Activated naive CD8-positive, alpha-beta T cell treated with anti-CD3 and anti-CD28 coated beads, Interleukin-2, amount 10 ng/mL, durations not matched to agents 7 days and 5 days (primary cell): ENCODE results near the gene PCDHGA12. TPM values are rescaled to one million over a fixed set of nuclear protein-coding genes. Genes with fewer than 3 reads are reported as not detected.

Experiments
- ATAC-seq: fragments of 150-1000 bp; cut with Tn5 transposase; one replicate; pipeline ENCODE4 v1.10.0; 2021; ENCODE audit warnings: low read depth, moderate library complexity
- POLR2A ChIA-PET: fragments of 350-600 bp; sonication (Branson Sonifier 250); formaldehyde crosslinking; loops from one replicate; lab custom pipeline; 2021; ENCODE audit warnings: antibody characterized with exemption; lab: Charles Lee
- DNase-seq: peaks from one replicate; pipeline ENCODE4 v3.0.0; 2021
- H3K27ac Mint-ChIP-seq: one replicate; pipeline ENCODE4 v1.8.0; 2022; ENCODE audit warnings: mild to moderate bottlenecking, mixed read lengths
- H3K27me3 Mint-ChIP-seq: one replicate; pipeline ENCODE4 v1.8.0; 2022; ENCODE audit warnings: mild to moderate bottlenecking, moderate library complexity, mixed read lengths
- H3K36me3 Mint-ChIP-seq: one replicate; pipeline ENCODE4 v1.8.0; 2021; ENCODE audit warnings: mild to moderate bottlenecking, mixed read lengths
- H3K4me1 Mint-ChIP-seq: one replicate; pipeline ENCODE4 v1.8.0; 2021; ENCODE audit warnings: mixed read lengths
- H3K4me3 Mint-ChIP-seq: one replicate; pipeline ENCODE4 v1.8.0; 2022; ENCODE audit warnings: mild to moderate bottlenecking, moderate library complexity, mixed read lengths
- H3K9me3 Mint-ChIP-seq: one replicate; pipeline ENCODE4 v1.8.0; 2021; ENCODE audit warnings: mixed read lengths
- total RNA-seq, 2 experiments: library from RNA; stranded (reverse); gene quantifications; one replicate each; pipeline ENCODE4 v1.2.3, GENCODE V29; 2021

PCDHGA12 gene
- total RNA-seq, 2 experiments from 2014 or later = 0.11 TPM; not detected in 1

GRCh38 chr5:141439411-141440141 is 9.3 kb downstream of the PCDHGA12 start:
- POLR2A ChIA-PET = no interaction called here
- no peak for DNase-seq
- Mint-ChIP-seq H3K36me3 (no peaks in the 10 kb centered on the region), H3K4me3 (no peak overlapping the region), H3K4me1 (no peaks in the 10 kb centered on the region), H3K9me3 (peaks cover 2% of the 10 kb centered on the region), H3K27me3 (peaks cover 11% of the 10 kb centered on the region), H3K27ac (no peak overlapping the region)
- ATAC-seq = no peak

GRCh38 chr5:141440341-141440740 is 10.0 kb downstream of the PCDHGA12 start:
- ATAC-seq = no peak
- Mint-ChIP-seq H3K4me3 (no peak overlapping the region), H3K27ac (no peak overlapping the region), H3K4me1 (no peaks in the 10 kb centered on the region), H3K9me3 (peaks cover 2% of the 10 kb centered on the region), H3K27me3 (peaks cover 11% of the 10 kb centered on the region), H3K36me3 (no peaks in the 10 kb centered on the region)
- DNase-seq = no peak
- POLR2A ChIA-PET = no interaction called here

- H3K36me3 Mint-ChIP-seq = no peaks in the 10 kb centered on the region
- no peak overlapping the region for H3K4me3 Mint-ChIP-seq
- no peaks in the 10 kb centered on the region for H3K4me1 Mint-ChIP-seq
- H3K9me3 Mint-ChIP-seq = peaks cover 2% of the 10 kb centered on the region
- H3K27me3 Mint-ChIP-seq = peaks cover 14% of the 10 kb centered on the region
- POLR2A ChIA-PET = no interaction called here
- ATAC-seq (no peak), DNase-seq (no peak)
- H3K27ac Mint-ChIP-seq = no peak overlapping the region
Observed at GRCh38 chr5:141441571-141442170, 11.4 kb downstream of the PCDHGA12 start.

GRCh38 chr5:141465351-141465750 is 35.0 kb downstream of the PCDHGA12 start:
- H3K27me3 Mint-ChIP-seq = peaks cover 4% of the 10 kb centered on the region
- POLR2A ChIA-PET = no interaction called here

GRCh38 chr5:141475625-141476131 is 45.4 kb downstream of the PCDHGA12 start, which contains the start of gene PCDHGC3:
TSS of gene PCDHGC3 (plus strand) at chr5:141475966. CDS start at chr5:141476117, 151 bp downstream.
- Mint-ChIP-seq H3K4me1 (peaks cover 18% of the 10 kb centered on the region), H3K4me3 (peak within 1 kb of the TSS; percentile 83), H3K36me3 (no peaks in the 10 kb centered on the region), H3K9me3 (no peaks in the 10 kb centered on the region), H3K27me3 (peaks cover 69% of the 10 kb centered on the region), H3K27ac (peak within 1 kb of the TSS; percentile 14)
- POLR2A ChIA-PET = no interaction called here
- peak; percentile 41 for DNase-seq
- ATAC-seq = peak; percentile 78

More at GRCh38 chr5:141465351-141465750, 35.0 kb downstream of the PCDHGA12 start:
- Mint-ChIP-seq H3K4me1 (no peaks in the 10 kb centered on the region), H3K4me3 (no peak overlapping the region), H3K36me3 (no peaks in the 10 kb centered on the region), H3K9me3 (no peaks in the 10 kb centered on the region), H3K27ac (no peak overlapping the region)
- DNase-seq (no peak), ATAC-seq (no peak)

GRCh38 chr5:141476132-141476911 is 46.0 kb downstream of the PCDHGA12 start:
- POLR2A ChIA-PET = no interaction called here
- DNase-seq = no peak
- Mint-ChIP-seq H3K36me3 (no peaks in the 10 kb centered on the region), H3K4me1 (peaks cover 18% of the 10 kb centered on the region), H3K27me3 (peaks cover 70% of the 10 kb centered on the region), H3K4me3 (peak overlapping the region; percentile 83), H3K9me3 (no peaks in the 10 kb centered on the region), H3K27ac (peak overlapping the region; percentile 14)
- peak; percentile 22 for ATAC-seq

GRCh38 chr5:141477044-141477575 is 46.8 kb downstream of the PCDHGA12 start:
- peaks cover 18% of the 10 kb centered on the region for H3K4me1 Mint-ChIP-seq
- POLR2A ChIA-PET = no interaction called here
- H3K27ac Mint-ChIP-seq = no peak overlapping the region

GRCh38 chr5:141477815-141478214 is 47.5 kb downstream of the PCDHGA12 start:
- ATAC-seq = no peak
- Mint-ChIP-seq H3K4me1 (peaks cover 18% of the 10 kb centered on the region), H3K27ac (no peak overlapping the region), H3K36me3 (no peaks in the 10 kb centered on the region), H3K4me3 (no peak overlapping the region), H3K27me3 (peaks cover 83% of the 10 kb centered on the region), H3K9me3 (no peaks in the 10 kb centered on the region)
- no peak for DNase-seq
- POLR2A ChIA-PET = no interaction called here

More at GRCh38 chr5:141477044-141477575, 46.8 kb downstream of the PCDHGA12 start:
- H3K36me3 Mint-ChIP-seq = no peaks in the 10 kb centered on the region
- no peaks in the 10 kb centered on the region for H3K9me3 Mint-ChIP-seq
- ATAC-seq (no peak), DNase-seq (no peak)
- peaks cover 77% of the 10 kb centered on the region for H3K27me3 Mint-ChIP-seq
- H3K4me3 Mint-ChIP-seq = peak overlapping the region; percentile 83

- Mint-ChIP-seq H3K4me1 (peaks cover 18% of the 10 kb centered on the region), H3K9me3 (no peaks in the 10 kb centered on the region), H3K36me3 (no peaks in the 10 kb centered on the region), H3K4me3 (no peak overlapping the region), H3K27ac (no peak overlapping the region), H3K27me3 (peaks cover 83% of the 10 kb centered on the region)
- ATAC-seq (no peak), DNase-seq (no peak)
- POLR2A ChIA-PET = no interaction called here
Observed at GRCh38 chr5:141478321-141478945, 48.1 kb downstream of the PCDHGA12 start.

GRCh38 chr5:141479776-141480175 is 49.5 kb downstream of the PCDHGA12 start:
- Mint-ChIP-seq H3K4me3 (no peak overlapping the region), H3K4me1 (peaks cover 18% of the 10 kb centered on the region), H3K36me3 (no peaks in the 10 kb centered on the region), H3K9me3 (no peaks in the 10 kb centered on the region), H3K27me3 (peaks cover 85% of the 10 kb centered on the region), H3K27ac (no peak overlapping the region)
- ATAC-seq (no peak), DNase-seq (no peak)
- POLR2A ChIA-PET = no interaction called here
